Stimulated activated CD8-positive, alpha-beta memory T cell treated with anti-CD3 and anti-CD28 coated beads, Interleukin-15, amount 100 ng/mL, for 4 hours (primary cell): ENCODE results near the gene TMEM117.

Source experiments
- DNase-seq, 2 donors: peaks; one replicate each; pipeline ENCODE4 v3.0.0-alpha.2; 2020; ENCODE audit warnings: low read depth in 2 of 2

The TMEM117 gene

DNA sequence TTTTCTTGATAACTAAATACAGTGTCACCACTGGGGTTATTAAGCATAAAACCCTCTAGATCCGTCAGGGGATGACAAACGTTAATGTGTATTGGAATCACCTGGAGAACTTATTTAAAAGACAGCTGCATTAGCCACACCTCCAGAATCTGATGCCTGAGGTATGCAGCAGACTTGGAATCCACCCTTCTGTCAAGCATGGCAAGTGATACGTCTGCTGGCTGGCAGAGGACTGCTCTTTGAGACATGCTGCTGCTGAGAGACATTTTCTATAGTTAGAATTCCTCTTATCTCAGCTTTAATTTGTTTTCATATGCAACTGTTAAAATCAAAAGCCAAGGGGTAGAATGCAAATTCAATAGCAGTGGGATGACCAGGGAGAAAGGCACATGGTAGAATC, 544.0 kb downstream of the TMEM117 start:
- DNase-seq: no peak

DNA sequence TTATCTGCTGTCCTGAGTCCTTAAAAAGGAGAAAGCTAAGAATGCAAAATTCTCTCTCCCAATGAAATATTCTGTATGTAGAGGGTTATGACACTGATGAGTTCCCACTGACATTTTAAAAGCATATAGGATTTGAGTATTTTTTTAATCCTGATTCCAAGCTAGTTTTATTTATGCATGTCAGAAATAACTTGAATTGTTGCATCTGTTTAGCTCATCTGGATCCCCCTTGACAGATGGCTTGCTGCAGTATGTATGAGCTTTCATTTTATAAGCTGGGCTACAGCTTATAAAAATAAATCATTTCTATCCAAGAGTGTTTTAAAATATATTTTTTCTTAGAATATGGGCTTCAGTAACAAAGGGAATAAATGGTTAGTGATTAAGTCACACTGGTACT, 545.0 kb downstream of the TMEM117 start:
- DNase-seq: no peak

DNA sequence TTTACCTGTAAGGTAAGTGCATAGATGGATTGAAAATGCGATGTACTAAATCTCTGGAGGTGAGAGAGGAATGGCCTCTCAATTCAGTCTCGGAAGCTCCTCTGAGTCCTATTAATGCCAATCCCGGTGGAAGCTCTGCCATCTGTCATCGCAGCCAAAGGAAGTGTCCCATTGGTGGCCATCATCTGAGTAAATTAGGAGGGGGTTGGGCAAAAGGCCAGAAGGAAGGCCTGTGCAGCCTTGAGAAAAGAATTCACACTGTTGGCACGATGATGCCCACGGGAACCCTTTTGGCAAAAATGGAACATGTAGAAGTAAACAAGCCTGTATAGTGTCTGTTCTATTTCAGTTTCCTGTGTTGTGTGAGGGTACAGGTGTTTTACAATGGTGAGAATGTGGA, 545.5 kb downstream of the TMEM117 start:
- no peak for DNase-seq

DNA sequence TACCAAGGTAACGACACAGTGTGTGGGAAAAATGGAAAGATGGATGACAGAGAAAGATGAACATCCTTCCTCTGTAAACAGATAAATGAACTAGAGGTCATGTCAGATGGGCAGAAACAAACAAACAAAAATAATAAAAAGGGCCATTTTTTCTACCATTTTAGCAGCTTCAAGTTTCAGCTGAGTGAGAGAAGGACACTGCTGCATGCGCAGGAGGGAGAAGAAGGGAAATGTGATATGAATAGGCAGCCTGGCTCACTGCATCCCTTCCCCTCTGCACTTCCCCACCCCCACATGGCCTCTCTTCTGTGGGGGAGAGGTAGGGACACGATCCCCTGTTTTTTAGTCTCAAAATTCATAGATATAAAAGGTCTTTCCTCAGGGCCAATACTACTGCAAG, 548.3 kb downstream of the TMEM117 start:
- no peak for DNase-seq

DNA sequence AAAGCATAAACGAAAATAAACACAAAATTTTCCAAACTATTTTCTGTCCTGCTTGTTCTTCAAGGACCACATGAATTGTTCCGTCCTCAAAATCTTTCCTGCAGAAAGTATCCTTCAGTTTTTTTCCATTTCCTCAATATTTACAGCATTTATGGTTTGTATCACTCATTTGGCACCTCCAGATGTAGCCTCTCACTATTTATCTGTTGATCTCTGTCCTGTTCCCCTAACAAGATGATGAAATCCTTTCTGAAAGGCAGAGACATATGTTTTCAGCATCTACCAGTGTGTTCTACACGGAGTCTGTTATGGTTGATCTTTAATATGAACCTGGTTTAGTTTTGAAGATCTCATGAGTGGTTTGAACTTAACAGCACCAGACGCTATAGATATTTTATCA, 550.1 kb downstream of the TMEM117 start:
- DNase-seq: no peak

DNA sequence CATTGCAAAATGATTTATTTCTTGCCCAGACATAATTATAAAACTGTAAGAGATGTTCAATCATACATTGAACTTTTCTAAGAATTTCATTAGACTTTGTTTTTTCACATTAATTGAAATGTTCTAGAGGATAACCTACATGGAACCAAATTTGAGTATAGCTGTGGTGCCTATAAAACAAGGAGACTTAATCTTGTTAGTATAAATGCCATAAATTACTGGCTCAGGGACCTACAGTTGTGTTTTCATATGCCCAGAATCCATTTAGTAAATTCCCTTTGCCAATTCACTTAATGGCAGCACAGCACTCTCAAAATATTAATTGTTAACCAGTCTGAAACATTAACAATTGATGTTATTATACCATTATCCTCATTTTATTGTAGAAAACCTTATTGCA, 551.7 kb downstream of the TMEM117 start:
- no peak for DNase-seq

DNA sequence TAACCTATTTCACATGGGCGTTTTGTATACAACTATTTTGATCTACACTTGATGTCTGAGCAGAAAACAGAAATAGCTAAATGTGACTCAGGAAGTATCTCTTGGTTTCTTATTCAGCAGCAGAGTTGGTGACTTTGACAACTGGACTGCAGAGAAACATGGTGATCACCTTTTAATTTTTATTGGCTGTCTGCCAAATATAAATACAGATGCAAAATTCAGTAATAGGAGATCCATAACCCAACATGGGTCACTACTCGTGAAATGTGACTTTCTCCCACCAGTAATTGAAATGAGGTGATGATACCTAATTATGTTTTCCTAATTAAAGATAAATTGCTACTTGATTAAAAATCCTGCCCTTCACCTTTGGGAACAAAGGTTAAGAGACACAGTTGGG, 553.2 kb downstream of the TMEM117 start:
- DNase-seq: no peak

DNA sequence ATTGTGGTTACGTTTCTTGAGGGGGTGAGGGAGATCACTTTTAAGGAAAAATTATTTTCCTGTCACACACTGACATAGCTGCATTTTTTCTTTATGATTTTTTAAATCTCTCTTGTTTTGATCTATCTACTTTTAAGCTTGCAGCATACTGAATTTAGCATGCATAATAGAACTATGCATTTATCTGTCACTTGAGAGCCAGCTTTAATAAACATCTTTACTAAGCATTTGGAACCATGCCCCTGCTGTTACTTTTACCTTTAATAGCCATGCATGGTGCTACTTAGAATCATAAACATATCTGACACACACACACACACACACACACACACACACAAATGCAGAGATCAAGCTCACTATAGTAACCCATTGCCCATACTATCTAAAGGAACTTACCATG, 554.0 kb downstream of the TMEM117 start:
- no peak for DNase-seq

DNA sequence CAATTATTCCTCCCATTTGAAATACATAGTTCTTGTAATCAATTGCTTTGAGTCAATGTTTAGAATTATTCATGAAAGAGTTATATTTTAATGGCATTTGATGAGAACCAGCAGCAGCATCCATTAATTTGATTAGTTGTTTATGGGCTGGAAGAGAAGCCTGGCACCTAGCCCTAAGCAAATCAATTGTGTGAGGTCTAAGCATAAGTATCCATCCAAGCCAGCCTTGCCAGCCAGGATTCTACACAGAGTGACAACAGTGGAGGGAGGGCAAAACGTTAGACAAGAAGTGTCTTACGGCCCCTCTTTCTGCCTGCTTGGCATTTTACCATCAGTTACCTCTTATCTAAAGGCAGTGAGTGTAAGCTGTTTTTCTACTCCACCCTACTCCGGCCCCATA, 561.8 kb downstream of the TMEM117 start:
- DNase-seq: no peak

DNA sequence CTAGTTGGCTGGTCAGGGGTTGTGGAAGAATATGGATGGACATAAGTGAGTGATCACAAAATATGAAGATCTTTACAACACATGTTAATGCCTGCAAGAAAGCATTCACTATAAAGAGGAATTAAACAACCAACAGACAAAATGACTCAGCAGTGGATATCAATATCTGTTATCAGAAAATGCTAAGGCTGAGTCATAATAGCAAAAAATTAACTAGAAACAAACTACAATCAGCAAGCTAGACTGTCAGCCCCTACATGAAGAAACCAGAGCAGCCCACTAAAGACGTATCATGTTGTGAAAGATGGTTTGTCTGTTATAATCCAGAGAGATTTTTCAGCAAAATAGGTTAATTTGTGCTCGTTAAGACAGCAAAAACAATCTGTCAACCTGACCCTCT, 567.3 kb downstream of the TMEM117 start:
- no peak for DNase-seq

DNA sequence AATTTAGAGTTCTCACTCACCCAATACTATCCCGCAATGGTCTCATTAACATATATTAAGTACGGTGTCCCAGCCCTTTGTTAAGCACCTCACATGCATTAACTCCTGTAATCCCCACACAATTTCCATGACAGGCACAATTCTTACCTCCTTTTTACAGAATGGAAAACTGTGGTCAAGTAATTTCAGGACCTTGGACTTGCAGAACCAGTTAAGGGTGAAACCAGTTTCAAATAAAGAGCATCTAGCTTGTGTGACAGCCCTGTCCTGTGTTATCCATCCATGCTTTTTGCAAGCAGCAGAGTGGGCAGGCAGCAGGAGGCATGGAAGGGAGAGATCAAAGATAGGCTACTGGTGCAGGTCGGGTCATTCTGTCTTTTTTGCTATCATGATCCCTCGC, 569.4 kb downstream of the TMEM117 start:
- DNase-seq: no peak

DNA sequence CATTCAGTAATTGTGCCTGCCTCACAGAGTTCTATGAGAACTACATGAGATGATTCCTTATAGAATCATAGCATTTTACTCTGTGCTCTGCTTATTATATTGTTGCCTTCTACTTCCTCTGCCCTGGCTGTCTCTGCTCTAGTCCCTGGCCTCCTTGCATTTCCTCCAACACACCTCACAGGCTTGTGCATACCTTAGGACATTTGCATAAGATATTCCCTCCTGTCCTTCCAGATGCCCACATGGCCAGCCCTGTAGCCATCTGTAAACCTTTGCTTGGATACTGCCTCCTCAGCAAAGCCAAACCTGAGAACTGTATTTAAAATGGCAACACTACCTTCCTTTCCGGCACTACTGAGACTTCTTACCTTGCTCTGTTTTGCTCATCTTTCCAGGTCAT, 586.7 kb downstream of the TMEM117 start:
- no peak for DNase-seq

DNA sequence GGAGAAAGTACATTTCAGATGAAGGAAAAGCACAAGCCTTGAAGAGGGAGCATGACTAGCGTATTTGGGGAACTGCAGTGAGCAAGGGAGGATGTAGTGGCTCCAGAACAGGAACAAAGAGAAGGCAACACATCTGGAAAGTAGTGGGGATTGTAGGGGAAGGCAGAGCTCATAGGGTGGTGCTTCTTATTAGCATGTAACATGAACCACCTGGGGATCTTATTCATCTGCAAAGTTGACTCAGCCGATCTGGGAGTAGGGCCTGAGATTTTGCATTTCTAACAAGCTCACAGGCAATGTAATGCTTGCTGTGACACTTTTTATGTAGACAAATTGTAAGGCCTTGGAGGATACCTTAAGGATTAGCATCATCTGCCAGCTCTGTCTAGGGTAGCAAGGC, 592.9 kb downstream of the TMEM117 start:
- DNase-seq: no peak

DNA sequence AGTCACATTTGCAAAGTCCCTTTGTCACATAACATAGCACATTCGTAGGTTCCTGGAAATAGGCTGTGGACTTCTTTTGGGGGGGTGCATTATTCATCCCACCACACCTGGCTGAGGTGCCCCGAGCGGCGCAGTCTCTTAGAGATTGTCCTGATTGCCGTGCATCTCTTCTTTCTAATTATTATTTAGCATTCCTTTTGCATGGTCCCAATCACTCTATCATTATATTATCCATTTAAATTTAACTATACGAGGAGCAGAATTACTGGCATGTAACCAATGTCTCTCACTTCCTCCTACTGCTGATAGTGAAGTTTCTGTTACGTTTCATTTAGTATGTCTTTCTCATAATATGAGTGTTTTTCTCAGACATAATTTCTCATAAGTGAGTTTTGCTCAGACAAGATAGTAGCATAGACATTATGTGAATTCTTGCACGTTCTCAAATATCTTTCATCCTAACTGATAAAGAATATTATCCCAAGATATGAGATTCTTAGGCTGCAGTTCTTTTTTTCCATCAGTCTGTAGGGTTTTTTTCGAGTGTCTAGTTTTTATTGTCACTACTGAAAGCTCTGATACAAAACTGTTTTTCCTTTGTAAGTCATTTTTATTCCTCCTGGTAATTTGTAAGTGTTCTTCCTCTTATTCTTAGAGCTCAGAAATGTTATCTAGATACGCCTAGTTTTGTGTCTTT, 595.9 kb downstream of the TMEM117 start:
- no peak for DNase-seq

DNA sequence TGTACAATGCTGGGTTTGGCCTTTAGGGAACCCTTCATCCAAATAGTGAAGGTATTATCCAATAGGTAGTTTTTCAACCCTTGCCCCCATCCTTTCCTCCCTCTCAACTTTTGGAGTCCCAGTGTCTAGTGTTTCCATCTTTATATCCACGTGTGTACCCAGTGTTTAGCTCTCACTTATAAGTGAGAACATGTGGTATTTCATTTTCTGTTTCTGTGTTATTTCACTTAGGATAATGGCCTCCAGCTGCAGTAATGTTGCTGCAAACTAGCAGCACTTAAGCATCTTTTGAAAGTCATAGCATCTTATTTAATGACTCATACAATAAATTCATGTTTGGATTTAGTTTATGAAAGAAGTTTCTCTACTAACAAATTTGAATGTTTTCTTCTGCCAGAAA, 597.8 kb downstream of the TMEM117 start:
- no peak for DNase-seq

DNA sequence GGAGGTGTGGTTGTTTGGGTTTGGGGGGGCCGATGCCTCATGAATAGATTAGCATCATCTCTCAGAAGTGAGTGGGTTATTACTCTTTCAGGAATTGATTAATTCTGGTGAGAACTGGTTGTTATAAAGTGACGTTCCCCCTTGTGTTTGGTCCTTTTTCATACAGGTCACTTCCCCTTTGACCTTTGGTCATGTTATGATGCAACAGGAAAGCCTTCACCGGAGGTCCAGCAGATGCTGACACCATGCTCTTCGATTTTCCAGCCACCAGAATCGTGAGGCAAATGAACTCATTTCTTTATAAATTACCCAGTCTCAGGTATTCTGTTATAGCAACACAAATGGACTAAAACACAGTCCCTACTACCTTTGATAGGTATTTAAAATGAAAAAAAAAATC, 600.9 kb downstream of the TMEM117 start:
- DNase-seq: no peak
